GM20000 (cell line): ENCODE measurements around the gene MAP3K10.
"Not testable (repeated sequence)": the region's sequence is repeated elsewhere in the genome, so short reads cannot be mapped to it uniquely, and the experiment has no call there.

Experiments
- DNase-seq: peaks from one replicate; pipeline ENCODE4 v3.0.0; 2012; ENCODE audit warnings: low spot score
- CTCF ChIP-seq: IDR thresholded peaks from 2 replicates; pipeline ENCODE4 v1.5.1; 2012; ENCODE audit warnings: mild to moderate bottlenecking, control low read depth; ENCODE audit errors: extremely low read depth, missing control alignments

Gene MAP3K10

GRCh38 chr19:40213882-40214570 lies 22.8 kb downstream of the MAP3K10 start:
- peak; percentile 42 for DNase-seq
- no peak for TF ChIP-seq CTCF

GRCh38 chr19:40214936-40215335 lies 23.7 kb downstream of the MAP3K10 start:
- no peak for TF ChIP-seq CTCF
- no peak for DNase-seq

GRCh38 chr19:40216013-40216776 lies 25.0 kb downstream of the MAP3K10 start:
- no peak for TF ChIP-seq CTCF
- DNase-seq = peak; percentile 32

GRCh38 chr19:40216777-40217026 lies 25.5 kb downstream of the MAP3K10 start:
- TF ChIP-seq CTCF = no peak
- DNase-seq = peak; percentile 44

- no peak for TF ChIP-seq CTCF
- DNase-seq = peak; percentile 52
Observed at GRCh38 chr19:40217027-40217810, 26.0 kb downstream of the MAP3K10 start.

GRCh38 chr19:40217934-40218890 lies 27.0 kb downstream of the MAP3K10 start, which contains the start of gene TTC9B:
TTC9B (minus strand) TSS chr19:40218384; CDS start chr19:40218381, 3 bp downstream.
- no peak for TF ChIP-seq CTCF
- DNase-seq = peak; percentile 81

- DNase-seq = not testable (repeated sequence)
Observed at GRCh38 chr19:40219029-40219428, 27.8 kb downstream of the MAP3K10 start.
